NCI-H2081 (cell line): ENCODE results near the gene G2E3.
"Not testable (repeated sequence)": the region's sequence is repeated elsewhere in the genome, so short reads cannot be mapped to it uniquely, and the experiment has no call there.

Experiments
- DNase-seq, 2 experiments: peaks; one replicate each; lab custom pipeline; 2025; lab: John Stamatoyannopoulos, UW

The G2E3 gene

DNA sequence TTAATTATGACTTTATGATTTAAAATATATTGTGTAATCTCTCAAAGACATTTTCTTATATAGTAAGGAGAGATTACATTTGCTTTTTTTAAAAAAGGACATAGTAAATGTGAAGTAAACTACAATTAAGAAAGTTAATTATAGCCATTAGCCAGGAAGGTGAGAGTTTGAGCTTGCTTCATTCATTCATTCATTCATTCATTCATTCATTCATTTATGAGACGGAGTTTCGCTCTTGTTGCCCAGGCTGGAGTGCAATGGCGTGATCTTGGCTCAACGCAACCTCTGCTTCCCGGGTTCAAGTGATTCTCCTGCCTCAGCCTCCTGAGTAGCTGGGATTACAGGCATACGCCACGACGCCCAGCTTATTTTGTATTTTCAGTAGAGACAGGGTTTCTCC lies 45.7 kb downstream of the G2E3 start:
- DNase-seq, result not testable (repeated sequence)

DNA sequence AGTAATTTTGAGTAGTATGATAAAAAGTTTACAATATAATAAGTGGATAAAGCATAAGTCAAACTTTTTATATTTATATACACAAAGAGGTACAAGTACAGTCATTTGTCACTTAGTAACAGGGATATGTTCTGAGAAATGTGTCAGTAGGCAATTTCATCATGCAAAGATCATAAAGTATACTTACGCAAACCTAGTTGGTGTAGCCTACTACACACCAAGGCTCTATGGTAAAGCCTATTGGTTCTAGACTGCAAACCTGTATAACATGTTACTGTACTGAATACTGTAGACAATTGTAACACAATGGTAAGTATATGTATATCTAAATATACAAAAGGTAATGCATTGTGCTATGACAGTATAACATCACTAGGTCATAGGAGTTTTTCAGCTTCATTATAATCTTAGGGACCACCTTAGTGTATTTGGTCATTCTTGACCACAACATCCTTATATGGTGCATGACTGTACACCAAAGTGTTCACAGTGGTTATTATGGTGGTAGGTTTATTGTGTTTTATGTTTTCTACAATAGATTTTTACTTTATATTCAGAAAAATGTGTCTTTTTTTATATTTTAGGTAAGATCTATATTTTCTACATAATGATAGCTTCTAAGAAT lies 48.3 kb downstream of the G2E3 start:
- DNase-seq, result no peak

DNA sequence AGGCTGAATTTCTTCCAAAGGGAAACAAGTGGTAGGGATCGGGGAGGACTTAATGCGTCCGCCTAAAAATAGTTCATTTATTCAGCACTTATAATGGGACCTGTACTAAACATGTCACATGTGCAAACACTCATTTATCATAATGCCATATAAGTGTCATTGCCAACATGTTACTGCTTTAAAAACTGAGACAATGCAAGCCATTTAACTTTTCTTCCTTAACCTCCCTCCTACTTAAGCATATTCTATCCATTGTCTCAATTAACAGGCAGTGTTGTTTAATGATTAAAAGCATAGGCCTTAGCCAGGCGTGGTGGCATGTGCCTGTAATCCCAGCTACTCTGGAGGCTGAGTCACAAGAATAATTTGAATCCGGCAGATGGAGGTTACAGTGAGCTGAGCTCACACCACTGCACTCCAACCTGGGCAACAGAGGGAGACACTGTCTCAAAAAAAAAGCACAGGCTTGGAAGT lies 49.6 kb downstream of the G2E3 start:
- peak in 1 of 2 experiments; percentile 75 for DNase-seq

GRCh38 chr14:30610787-30611343 lies 51.9 kb downstream of the G2E3 start:
- peak; percentile 82 to 93 for DNase-seq

- DNase-seq, result no peak
These were observed 55.2 kb downstream of the G2E3 start for GRCh38 chr14:30614155-30614554.

GRCh38 chr14:30620178-30620577 lies 61.2 kb downstream of the G2E3 start:
- no peak for DNase-seq

- DNase-seq, result peak in 1 of 2 experiments; percentile 36
These were observed 62.5 kb downstream of the G2E3 start for GRCh38 chr14:30621354-30621939.

DNA sequence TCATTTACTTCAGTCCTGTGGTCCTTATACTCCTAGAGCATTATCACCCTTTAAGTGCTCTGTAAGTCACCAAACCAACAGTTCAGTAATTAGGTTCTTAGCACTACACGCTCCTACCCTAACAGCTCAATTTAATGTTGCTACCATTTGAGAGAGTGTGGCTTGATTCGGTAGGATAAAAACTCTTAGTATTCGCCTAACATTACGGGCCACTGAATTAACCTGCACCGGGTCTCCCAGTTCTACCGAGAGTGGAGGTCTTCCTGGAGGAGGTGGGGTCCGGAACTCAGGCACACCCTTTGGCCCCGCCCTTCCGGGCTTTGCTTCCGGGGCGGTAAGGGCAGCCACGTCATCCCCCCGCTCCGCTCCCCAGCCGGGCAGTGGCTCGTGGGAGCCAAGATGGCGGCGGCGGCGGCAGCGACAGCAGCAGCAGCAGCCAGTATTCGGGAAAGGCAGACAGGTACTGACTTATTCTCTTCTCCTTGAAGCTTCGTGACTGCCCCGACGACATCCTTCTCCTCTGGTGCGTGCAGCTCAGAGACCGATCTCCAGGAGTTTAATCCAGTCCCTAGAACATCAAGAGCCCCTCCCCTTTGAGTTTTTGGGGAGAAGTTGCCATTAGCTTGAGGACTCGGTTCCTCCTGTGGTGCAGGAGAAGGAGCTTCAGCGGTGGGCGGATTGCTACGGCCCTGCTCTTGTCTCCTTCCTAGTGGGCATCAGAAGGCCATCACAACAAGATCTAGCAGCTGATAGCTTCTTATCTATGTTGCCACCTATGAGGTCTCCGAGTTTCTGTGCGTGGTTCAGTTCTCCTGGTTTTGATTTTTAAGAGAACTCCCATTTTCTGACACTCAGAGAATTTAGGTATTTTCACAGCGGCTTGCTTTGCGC lies 63.2 kb downstream of the G2E3 start, which contains the start of gene SCFD1:
Gene SCFD1 (plus strand): TSS at position 380 of the 891 bp plus-strand sequence. CDS start 20 bp downstream, at position 400.
- peak; percentile 93 for DNase-seq

- DNase-seq, result no peak
These were observed 64.6 kb downstream of the G2E3 start for GRCh38 chr14:30623412-30624131.

DNA sequence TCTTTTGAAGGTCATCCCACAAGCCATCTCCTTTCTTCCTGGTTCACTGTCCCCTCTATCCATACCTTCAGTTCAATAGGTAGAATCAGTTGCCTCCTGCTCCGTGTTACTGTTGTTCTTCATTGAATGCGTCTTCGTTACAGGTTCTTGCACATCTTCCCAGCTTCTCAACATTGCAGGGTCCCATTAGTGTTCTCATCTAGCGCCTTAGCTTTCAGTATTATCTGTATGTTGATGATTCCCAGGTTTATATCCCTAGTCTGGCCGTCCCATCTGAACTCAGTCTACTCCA lies 65.1 kb downstream of the G2E3 start:
- no peak for DNase-seq

DNA sequence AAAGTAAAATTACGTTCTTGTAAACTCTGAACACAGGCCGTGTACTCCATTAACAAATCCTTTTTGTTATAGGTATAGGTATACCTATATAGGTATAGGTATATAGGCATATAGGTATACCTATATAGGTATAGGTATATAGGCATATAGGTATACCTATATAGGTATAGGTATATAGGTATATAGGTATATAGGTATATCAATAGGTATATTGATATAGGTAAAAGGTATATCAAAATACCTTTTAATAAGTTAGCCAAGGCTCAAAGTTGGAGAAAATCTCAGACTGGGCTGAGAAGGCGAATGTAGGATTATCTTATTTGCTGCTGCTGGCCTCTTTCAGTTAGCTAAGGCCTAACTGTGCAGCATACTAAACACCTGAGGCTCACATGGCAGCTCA lies 66.6 kb downstream of the G2E3 start:
- no peak for DNase-seq

DNA sequence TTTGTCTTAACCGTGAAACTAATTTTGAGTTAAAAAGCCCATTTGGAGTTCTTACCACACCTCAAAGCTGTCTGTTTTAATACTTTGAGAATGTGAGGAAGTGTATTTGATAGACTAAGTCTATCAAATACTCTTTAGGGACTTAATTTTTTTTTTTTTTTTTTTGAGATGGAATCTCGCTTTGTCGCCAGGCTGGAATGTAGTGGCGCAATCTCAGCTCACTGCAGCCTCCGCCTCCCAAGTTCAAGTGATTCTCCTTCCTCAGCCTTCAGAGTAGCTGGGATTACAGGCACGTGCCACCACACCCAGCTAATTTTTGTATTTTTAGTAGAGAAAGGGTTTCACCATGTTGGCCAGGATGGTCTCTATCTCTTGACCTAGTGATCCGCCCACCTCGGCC lies 70.5 kb downstream of the G2E3 start:
- DNase-seq, result not testable (repeated sequence)

- DNase-seq, result no peak
These were observed 71.3 kb downstream of the G2E3 start for GRCh38 chr14:30630248-30630647.

GRCh38 chr14:30632730-30633129 lies 73.8 kb downstream of the G2E3 start:
- peak; percentile 9 to 52 for DNase-seq

GRCh38 chr14:30638926-30639325 lies 80.0 kb downstream of the G2E3 start:
- DNase-seq, result no peak

DNA sequence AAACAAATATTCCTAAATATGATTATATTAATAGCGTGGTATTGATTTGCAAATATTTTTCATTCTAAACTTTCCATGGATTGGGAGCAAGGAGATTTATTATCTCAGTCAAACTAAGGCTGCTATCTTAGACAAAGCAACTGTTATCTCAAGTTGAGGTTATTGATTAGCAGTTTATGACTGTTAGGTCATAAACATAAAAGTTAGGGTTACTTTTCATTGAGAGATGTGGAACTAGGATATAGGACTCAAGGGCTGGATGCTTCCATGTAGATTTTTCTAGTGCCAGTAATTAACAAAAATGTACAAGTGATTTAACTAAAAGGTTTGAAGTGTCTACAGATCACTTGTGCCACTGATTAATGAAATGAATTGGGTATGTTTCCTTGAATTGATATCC lies 82.2 kb downstream of the G2E3 start:
- no peak for DNase-seq

- not testable (repeated sequence) for DNase-seq
These were observed 85.5 kb downstream of the G2E3 start for GRCh38 chr14:30644462-30644861.

DNA sequence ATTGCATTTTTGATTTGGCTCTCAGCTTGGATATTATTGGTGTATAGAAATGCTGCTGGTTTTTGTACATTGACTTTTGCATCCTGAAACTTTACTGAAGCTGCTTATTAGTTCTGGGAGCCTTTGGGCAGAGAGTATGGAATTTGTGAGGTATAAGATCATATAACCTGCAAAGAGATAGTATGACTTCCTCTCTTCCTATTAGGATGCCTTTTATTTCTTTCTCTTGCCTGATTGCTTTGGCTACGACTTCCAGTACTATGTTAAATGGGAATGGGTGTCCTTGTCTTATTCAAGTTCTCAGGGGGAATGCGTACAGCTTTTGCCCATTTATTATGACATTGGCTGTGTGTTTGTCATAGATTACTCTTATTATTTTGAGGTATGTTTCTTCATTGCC lies 86.6 kb downstream of the G2E3 start:
- no peak for DNase-seq

GRCh38 chr14:30648471-30648870 lies 89.5 kb downstream of the G2E3 start:
- DNase-seq, result no peak

DNA sequence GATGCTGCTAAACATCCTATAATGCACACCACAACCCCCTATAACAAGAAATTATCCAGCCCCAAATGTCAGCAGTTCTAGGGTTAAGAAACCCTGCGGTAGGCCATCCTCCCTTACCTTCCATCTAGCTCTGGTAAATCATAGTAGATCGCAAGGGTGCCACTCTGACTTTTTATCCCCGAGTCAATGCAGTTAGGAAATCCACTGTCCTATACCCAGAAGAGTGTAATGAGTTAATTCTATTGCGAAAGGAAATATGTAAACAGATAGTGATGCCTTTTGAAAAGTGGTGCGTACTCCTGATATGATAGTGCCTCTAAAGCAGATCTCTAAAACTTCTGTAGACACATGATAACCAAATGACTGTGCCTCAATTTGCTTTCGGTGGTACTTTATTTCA lies 93.0 kb downstream of the G2E3 start:
- DNase-seq, result no peak

- no peak for DNase-seq
These were observed 96.2 kb downstream of the G2E3 start for GRCh38 chr14:30655124-30655523.

- no peak for DNase-seq
These were observed 96.7 kb downstream of the G2E3 start for GRCh38 chr14:30655658-30656057.
